ENCODE measurements around the gene INO80B.
A peak's percentile ranks its signal among the peaks of the same experiment; 100 is the strongest.
"Not testable (repeated sequence)": the region's sequence is repeated elsewhere in the genome, so short reads cannot be mapped to it uniquely, and the experiment has no call there.

INO80B gene

DNA sequence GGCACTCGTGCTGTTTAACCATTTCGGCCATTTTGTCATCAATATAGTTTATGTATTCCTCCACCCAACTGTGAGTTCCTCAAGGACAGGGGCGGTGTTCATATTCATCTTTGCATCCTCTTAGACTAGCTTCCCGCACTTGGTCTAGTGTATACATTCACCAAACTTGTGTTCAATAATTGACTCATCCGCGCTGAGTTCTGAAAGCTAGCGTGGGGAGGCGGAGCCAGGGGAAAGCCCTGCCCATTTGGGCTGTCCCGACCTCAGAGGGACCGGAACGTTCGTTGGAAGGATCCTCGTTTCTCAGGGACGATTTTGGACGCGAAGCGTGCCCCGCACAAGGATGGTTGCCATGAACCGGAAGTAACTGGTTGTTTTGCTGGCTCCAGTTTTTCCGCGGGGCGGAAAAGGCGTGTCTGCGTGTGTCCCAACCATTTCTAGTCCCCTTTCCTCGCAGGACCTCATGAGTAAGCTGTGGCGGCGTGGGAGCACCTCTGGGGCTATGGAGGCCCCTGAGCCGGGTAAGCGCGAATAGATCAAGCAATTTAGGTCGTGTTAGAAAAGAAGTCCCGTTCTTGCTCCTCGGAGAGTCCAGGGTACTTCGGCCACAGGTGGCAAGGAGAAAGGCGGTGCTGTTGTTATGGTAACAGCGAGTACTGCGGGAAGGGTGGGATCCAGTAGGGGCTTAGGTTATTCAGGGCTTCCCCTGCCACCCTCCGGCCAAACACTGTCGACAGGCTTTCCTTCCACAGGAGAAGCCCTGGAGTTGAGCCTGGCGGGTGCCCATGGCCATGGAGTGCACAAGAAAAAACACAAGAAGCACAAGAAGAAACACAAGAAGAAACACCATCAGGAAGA lies at the start of gene INO80B:
Gene INO80B (plus strand): TSS at position 434 of the 858 bp plus-strand sequence. CDS start 30 bp downstream, at position 464.
- peak; percentile 94 for DNase-seq

DNA sequence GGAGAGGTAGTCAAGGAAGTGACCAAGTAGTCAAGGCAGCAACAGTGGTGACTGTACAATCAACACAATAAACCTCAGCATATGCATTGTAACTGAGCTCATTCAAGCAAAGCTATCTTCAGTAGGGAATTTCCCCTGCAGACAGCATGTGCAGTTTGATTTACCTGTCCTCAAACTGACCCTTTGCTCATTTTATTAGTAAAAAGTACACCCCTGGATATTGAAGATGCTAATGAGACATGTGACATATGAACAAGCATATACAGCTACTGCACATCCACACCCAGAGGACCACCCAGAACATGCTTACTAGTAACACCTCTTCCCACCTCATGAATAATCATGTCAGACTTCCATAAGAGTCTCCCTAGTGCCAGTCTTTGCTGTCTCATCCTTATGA lies 48.9 kb upstream of the INO80B start:
- DNase-seq, result no peak

DNA sequence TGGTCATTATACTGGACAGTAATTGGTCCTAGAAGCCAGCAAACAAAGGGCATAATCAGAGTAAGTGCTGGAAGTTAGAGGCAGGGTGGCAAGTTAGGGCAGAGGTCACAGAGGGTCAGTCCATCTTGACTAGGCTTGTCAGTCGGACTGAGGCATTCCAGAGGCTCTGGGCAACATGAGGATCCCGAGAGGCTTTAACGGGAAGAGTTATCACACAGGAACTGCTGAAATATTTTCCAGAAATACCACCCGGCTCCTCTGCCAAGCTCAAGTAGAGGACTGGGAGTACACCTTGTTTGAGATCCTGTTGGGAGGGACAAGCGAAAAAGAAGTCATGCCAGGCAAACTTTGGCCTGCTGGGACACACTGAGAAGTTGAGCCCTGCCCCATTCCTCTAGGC lies 47.2 kb upstream of the INO80B start:
- DNase-seq, result no peak

- no peak for DNase-seq
Measured at GRCh38 chr2:74413001-74413698, 41.7 kb upstream of the INO80B start.

- DNase-seq, result no peak
Measured at GRCh38 chr2:74414441-74414840, 40.4 kb upstream of the INO80B start.

GRCh38 chr2:74414881-74415761 lies 39.8 kb upstream of the INO80B start:
- DNase-seq, result no peak

DNA sequence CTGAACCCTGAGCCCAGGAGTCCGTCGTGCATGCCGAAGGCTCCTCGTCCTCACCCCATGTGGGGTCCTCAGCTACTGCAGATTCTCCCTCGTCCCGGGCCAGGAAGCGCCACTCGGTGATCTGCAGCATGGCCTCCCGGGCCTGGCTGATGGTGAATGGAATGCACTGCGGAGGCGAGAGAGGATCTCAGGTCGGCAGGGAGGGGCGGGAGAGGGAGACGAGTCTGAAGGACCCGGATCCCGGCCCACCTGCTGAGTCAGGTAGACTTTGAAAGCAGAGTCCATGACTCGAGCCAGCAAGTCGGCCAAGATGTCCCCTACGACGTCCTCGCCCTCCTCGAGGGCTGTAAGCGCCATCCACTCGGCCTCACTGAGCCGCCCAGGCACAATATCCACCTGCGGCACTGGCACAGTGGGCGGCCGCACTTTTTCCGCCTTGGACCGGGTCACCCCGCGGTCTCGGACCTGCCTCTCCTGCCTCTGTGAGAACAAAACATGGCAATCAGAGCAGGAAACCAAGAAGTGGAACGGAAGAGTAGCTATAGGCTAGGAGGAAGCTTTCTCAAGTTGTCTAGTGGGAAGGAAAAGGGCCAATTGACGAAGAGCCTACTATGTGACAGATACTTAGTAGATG lies 39.0 kb upstream of the INO80B start:
- DNase-seq, result no peak

DNA sequence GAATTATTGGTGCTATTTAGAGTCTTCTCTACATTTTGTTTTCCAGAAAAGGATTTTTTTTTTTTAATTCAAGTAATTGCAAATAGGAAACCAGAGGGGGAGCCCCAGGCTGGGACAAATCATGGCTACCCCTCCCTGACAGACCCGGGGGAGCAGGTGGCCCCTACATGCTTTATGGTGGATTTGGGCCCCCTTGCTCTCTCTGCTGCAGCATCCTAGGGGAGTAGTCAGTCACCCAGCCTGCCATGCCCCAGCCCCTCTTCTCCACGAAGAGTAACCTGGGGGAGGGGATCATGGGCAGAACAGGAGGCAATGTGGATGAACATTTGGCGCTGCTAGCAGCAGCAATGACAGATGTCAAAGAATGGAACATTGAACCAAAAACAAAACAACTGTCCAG lies 38.1 kb upstream of the INO80B start:
- no peak for DNase-seq

GRCh38 chr2:74417197-74417596 lies 37.7 kb upstream of the INO80B start:
- DNase-seq, result no peak

DNA sequence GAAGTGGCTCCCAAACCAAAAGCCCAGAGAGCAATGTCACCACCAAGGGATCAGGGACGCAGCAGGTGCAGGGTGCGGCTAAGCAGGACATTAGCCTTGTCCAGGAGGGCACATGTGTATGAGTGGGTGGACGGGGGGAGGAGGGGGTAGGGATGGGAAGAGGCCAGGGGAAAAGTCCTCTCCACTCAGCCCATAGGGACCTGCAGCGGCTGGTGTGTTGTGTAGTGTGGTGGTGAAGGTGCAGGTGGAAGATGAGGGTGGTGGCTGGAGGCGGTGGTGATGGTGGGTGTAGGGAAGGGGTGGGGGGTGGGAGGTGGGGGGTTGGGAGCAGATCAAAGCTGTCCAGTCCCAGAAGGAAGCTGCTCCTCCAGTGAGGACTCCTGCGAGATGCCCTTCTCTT lies 37.1 kb upstream of the INO80B start:
- no peak for DNase-seq

DNA sequence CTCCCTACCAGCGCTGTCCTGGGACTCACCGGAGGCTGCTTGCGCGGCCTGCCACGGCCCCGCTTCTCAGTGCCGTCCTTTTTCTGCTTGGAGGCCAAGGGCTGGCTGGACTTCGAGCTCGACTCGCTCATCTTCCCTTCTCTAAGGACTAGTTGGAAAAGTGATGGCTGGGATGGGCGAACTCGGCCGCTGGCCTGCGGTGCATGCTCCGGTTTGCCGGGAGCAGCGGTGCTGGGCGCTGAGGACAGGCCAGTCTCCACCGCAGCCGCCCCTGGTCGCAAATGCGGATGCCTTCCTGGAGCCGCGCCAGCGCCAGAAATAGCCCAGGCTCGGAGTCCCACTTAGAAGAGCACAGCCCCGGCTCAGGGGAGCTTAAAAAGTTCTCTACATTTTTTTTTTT lies 36.6 kb upstream of the INO80B start:
- no peak for DNase-seq

GRCh38 chr2:74419345-74419744 lies 35.5 kb upstream of the INO80B start:
- no peak for DNase-seq

- no peak for DNase-seq
Measured at GRCh38 chr2:74420006-74420405, 34.9 kb upstream of the INO80B start.

GRCh38 chr2:74420443-74421103 lies 34.3 kb upstream of the INO80B start:
- not testable (repeated sequence) for DNase-seq

DNA sequence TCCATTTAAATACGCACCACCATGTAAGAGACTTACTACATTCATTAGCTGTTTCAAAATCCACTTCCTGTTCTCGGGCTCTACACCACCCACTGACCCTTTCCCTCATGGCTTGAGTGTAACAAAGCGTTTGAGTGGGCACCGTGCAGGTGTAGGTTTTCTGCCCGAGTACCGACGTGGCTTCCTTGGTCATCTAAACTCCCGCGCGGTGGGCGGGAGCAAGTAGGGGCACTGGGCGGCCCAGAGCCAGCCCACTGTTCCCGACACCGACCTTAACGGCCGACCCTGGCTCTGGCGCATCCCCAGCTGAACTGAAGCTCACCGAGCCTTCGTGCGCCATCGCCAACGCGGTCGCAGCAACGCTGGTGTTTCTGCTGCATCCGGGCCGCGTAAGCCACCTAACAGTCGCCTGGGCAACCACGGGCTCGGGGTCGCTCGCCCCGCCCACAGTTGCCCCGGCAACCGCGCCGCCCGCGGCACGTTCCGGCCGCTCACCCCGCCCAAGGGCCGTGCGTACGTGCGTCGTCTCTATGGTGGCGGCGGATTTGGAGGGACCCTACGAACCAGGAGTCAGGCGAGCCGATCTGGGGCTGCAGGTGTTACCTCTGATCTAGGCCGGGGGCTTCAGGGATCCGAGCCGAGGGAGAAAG lies 33.5 kb upstream of the INO80B start, which contains the start of the genes C2orf81 and WDR54:
Gene C2orf81 (minus strand): TSS at position 399 of the 650 bp plus-strand sequence. CDS start 59 bp downstream, at position 340.
Gene WDR54 (plus strand): TSS at position 510 of the 650 bp plus-strand sequence. CDS start 424 bp downstream, outside the sequence.
- DNase-seq, result peak; percentile 83

DNA sequence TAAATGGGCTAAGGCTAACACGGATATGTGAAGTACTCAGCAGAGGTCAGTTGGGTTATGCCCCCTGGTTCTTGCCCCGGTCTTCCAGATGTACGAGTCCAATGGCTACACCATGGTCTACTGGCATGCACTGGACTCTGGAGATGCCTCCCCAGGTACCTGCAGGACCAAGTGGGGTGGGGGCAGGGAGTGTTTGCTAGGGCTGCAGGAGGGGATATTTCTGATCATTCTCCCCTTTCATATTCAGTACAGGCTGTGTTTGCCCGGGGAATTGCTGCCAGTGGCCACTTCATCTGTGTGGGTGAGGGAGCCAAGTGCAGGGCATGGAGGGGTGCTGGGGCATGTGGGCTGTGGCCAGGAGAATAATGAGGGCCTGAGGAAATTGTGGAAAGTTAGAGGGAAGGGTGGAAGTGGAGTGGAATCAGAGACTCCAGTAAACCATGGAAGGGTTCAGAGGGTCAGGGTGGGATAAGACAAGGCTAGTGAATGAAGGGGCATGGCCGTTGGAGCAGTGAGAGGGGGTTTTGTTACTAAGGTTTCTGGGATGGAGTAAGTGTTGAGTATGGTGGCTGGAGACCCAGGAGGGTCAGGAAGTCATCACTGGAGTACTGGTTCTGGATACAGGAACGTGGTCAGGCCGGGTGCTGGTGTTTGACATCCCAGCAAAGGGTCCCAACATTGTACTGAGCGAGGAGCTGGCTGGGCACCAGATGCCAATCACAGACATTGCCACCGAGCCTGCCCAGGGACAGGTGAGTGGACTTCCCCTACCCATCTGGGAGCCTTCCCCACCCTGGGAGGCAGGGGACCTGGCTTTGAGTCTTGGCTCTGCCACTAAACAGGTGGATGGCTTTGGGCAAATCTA lies 31.4 kb upstream of the INO80B start:
- DNase-seq, result no peak

DNA sequence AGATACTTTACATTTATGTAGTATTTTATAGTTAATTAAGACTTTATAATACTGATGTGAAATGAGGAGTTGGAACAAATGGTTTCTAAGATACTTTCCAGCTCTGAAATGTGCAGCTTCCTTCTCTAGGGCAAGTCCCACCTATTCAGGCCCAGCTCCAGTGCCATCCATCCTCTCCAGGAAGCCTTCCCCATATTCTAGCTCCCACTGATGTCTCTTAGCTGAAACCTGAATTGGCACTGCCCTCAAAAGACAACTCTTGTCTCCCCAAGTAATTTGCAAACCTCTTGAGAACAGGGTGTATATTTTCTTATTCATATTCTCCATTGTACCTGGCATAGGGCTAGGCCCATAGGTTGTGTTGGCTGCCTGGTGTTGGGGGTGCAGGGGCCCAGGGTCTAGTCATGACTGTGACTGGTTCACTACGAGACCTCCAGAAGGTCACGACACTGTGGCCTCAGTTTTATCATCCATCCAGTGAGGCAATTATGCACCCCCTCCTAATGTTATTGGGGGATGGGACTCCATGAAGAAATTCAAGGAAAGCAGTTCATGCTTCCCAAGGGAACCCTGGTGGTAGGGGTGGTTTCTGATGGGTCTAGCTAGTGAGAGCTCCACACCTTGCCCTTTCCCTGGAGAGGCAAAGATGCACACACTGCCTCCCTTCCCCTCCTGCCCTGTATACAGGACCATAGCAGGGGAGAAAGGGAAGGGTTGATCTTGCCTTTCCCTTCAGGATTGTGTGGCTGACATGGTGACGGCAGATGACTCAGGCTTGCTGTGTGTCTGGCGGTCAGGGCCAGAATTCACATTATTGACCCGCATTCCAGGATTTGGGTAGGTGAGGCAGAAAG lies 30.5 kb upstream of the INO80B start:
- DNase-seq, result no peak

GRCh38 chr2:74424995-74425406 lies 29.9 kb upstream of the INO80B start:
- no peak for DNase-seq

GRCh38 chr2:74425523-74425922 lies 29.4 kb upstream of the INO80B start:
- DNase-seq, result no peak
